PFSK-1 (cell line): Measurements from ENCODE around the gene FAM171A2.

Source experiments
- FOXP2 ChIP-seq: optimal IDR thresholded peaks from 2 replicates; pipeline ENCODE3; 2011; ENCODE audit warnings: borderline replicate concordance, control low read depth, inconsistent platforms; ENCODE audit not compliant: insufficient read depth; ENCODE audit errors: extremely low read length, extremely low read depth
- POLR2AphosphoS5 ChIP-seq: IDR thresholded peaks from 2 replicates; pipeline ENCODE4 v1.6.1; 2012; ENCODE audit warnings: low read depth, mild to moderate bottlenecking, control low read depth, low read length, moderate library complexity
- REST ChIP-seq, 2 experiments: IDR thresholded peaks; 2 replicates each; pipeline versions ENCODE4 v1.6.1 to v1.8.0; 2011 to 2012; ENCODE audit warnings: low read depth in 2 of 2, low read length in 2 of 2, control low read depth in 1 of 2, inconsistent platforms in 1 of 2, mild to moderate bottlenecking in 1 of 2, moderate library complexity in 1 of 2; ENCODE audit not compliant: insufficient read depth in 1 of 2
- SIN3A ChIP-seq: IDR thresholded peaks from 2 replicates; pipeline ENCODE4 v1.6.1; 2012; ENCODE audit warnings: mild to moderate bottlenecking, low read length, moderate library complexity, borderline replicate concordance; ENCODE audit not compliant: insufficient read depth
- TAF1 ChIP-seq: IDR thresholded peaks from 2 replicates; pipeline ENCODE4 v1.6.1; 2012; ENCODE audit warnings: low read length, control low read depth, borderline replicate concordance; ENCODE audit not compliant: insufficient read depth

The FAM171A2 gene

GRCh38 chr17:44326861-44327444, 36.7 kb downstream of the FAM171A2 start:
- peak; percentile 86 for TF ChIP-seq SIN3A
- TF ChIP-seq TAF1: no peak
- no peak for TF ChIP-seq POLR2AphosphoS5
- TF ChIP-seq REST (IDR thresholded peaks at IDR 0.05; ENCODE audit: insufficient read depth in 1 of 2, low read depth in 2 of 2, low read length in 2 of 2): no peak
- TF ChIP-seq FOXP2: peak; percentile 57

DNA sequence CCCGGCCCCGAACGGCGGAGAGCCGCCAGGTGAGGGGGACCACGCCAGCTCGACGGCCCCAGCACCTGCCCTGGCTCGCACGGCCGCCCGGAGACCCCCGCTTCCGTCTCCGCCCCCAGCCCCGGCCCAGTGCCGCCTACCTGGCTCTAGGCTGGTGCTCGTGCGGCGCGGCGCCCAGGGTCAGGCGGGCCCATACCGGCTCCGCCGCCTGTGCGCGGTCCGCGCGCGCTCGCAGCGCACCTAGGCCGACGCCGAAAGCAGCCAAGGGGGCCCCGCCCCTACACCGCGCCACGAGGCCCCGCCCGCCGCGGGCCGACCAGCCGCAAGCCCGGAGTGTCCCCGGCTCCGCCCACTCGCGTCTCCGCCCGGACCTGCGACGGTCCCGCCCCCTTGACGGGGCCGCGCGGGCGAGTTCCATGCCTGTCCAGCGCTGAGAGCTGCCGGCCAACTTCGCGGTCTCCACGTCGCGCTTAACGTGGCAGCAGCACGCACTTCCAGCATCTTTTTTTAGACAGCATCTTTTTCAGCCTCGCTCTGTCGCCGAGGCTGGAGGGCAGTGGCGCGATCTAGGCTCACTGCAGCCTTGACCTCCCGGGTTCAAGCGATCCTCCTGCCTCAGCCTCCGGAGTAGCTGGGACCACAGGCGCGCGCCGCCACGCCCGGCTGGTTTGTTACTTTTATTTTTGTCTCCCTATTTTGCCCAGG, 38.9 kb downstream of the FAM171A2 start, which contains the start of gene SLC25A39:
TSS of gene SLC25A39 (minus strand) at position 253 of the 705 bp plus-strand sequence. CDS start 1,261 bp downstream, outside the sequence.
- peak; percentile 12 for TF ChIP-seq FOXP2
- peak; percentile 48; the same call in 1 of the 2 replicates for TF ChIP-seq SIN3A
- peak; percentile 65; the same call in 1 of the 2 replicates for TF ChIP-seq TAF1
- peak; percentile 70 for TF ChIP-seq POLR2AphosphoS5
- no peak; a peak in 1 of 4 replicates for TF ChIP-seq REST (IDR thresholded peaks at IDR 0.05; ENCODE audit: insufficient read depth in 1 of 2, low read depth in 2 of 2, low read length in 2 of 2)

GRCh38 chr17:44324092-44324570, 39.5 kb downstream of the FAM171A2 start:
- TF ChIP-seq REST (IDR thresholded peaks at IDR 0.05; ENCODE audit: insufficient read depth in 1 of 2, low read depth in 2 of 2, low read length in 2 of 2) (no peak), SIN3A (no peak), FOXP2 (no peak), POLR2AphosphoS5 (no peak), TAF1 (no peak)

DNA sequence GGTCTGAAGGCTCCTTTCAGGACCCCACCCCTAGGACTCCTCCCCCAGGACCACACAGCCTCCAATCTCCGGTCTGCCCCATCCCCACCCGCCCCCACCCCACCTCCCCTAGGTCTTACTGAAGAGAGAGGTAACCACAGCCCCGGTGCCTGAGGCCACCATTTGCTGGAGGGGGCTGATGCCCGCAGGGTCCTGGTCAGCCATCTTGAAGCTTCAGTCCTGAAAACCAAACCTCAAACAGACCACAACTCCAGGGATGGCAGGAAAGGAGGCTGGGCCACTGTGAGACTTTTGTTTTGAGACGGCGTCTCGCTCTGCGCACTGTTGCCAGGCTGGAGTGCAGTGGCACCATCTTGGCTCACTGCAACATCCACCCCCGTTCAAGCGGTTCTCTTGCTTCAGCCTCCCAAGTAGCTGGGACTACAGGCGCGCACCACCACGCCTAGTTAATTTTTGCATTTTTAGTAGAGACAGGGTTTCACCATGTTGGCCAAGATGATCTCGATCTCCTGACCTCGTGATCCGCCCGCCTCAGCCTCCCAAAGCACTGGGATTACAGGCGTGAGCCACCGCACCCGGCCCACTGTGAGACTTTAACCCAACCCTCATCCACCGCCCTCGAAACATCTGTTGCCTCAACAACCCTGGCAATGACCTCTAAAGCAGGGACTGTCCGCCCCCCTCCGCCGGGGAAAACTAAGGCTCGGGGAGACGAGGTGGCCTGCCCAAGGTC, 40.1 kb downstream of the FAM171A2 start:
- no peak for TF ChIP-seq FOXP2

DNA sequence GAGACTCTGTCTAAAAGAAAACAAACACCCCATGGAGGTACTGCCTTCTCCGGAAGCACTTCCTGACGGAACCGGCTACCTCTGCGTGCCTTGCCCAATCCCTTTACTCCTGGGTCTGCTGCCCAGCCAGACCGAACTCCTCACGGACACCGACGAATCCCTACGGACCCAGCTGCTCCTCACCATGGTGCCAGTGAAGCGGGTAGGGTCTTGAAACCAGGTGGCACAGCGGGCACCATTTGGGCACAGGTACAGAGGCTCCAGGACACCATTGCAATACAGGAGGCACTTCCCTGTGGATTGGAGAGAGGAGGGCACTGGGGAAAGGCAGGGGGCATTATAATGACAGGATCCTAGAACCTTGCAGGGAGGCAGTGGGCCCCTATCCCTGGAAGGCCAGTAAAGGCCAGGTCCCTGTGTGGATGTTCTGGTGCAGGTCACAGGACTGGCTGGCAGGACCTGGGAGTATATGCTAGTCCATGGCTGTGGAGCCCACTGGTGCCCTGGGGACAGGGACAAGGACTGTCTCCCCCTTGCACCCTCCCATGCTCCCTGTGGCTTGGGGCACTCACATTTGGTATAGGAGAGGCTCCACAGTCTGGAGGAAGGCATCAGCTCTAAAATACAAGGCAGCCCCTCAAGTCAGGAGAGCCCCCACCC, 41.3 kb downstream of the FAM171A2 start:
- TF ChIP-seq POLR2AphosphoS5: no peak
- no peak for TF ChIP-seq TAF1
- no peak for TF ChIP-seq FOXP2
- no peak for TF ChIP-seq SIN3A
- no peak for TF ChIP-seq REST (IDR thresholded peaks at IDR 0.05; ENCODE audit: insufficient read depth in 1 of 2, low read depth in 2 of 2, low read length in 2 of 2)
